NCI-H2196 treated with DMSO at 0.1 percent for 48 hours (cell line): ENCODE measurements around the gene STAT6.

Source experiments
- DNase-seq: peaks from one replicate; lab custom pipeline; 2025; ENCODE audit not compliant: unreplicated experiment; lab: John Stamatoyannopoulos, UW

The STAT6 gene

GRCh38 chr12:57111031-57111734 lies at the start of gene STAT6:
TSS of gene STAT6 (minus strand) at chr12:57111362. CDS start at chr12:57108278, 3,084 bp downstream.
- peak; percentile 35 for DNase-seq

- no peak for DNase-seq
Measured at GRCh38 chr12:57160741-57161140, 49.6 kb upstream of the STAT6 start.

- no peak for DNase-seq
Measured at GRCh38 chr12:57160040-57160439, 48.9 kb upstream of the STAT6 start.

- DNase-seq: no peak
Measured at GRCh38 chr12:57159311-57159710, 48.1 kb upstream of the STAT6 start.

- no peak for DNase-seq
Measured at GRCh38 chr12:57158665-57159064, 47.5 kb upstream of the STAT6 start.

GRCh38 chr12:57158186-57158585 lies 47.0 kb upstream of the STAT6 start:
- no peak for DNase-seq

- no peak for DNase-seq
Measured at GRCh38 chr12:57157588-57158173, 46.5 kb upstream of the STAT6 start.

GRCh38 chr12:57156701-57157403 lies 45.7 kb upstream of the STAT6 start:
- DNase-seq: no peak

- DNase-seq: no peak
Measured at GRCh38 chr12:57154804-57155434, 43.8 kb upstream of the STAT6 start.

- DNase-seq: no peak
Measured at GRCh38 chr12:57154076-57154475, 42.9 kb upstream of the STAT6 start.

- DNase-seq: no peak
Measured at GRCh38 chr12:57153415-57153997, 42.3 kb upstream of the STAT6 start.

- DNase-seq: no peak
Measured at GRCh38 chr12:57152639-57153038, 41.5 kb upstream of the STAT6 start.

- DNase-seq: no peak
Measured at GRCh38 chr12:57151741-57152630, 40.8 kb upstream of the STAT6 start.

GRCh38 chr12:57150400-57151000 lies 39.3 kb upstream of the STAT6 start:
- no peak for DNase-seq

GRCh38 chr12:57149245-57149900 lies 38.2 kb upstream of the STAT6 start:
- DNase-seq: no peak

- DNase-seq: no peak
Measured at GRCh38 chr12:57148469-57149244, 37.5 kb upstream of the STAT6 start.

GRCh38 chr12:57146961-57147944 lies 36.1 kb upstream of the STAT6 start, which contains the start of gene LRP1-AS:
TSS of gene LRP1-AS (minus strand) at chr12:57147619.
- DNase-seq: no peak
